SK-N-SH treated with all-trans-retinoic acid at 6 μM for 48 hours (cell line): Measurements from ENCODE around the gene CFL1.

ENCODE experiments used
- ATAC-seq: fragments of 200-7000 bp; cut with Tn5 transposase; 3 replicates; pipeline ENCODE4 v1.9.1; 2020; ENCODE audit warnings: mild to moderate bottlenecking, moderate library complexity
- ARNTL ChIP-seq: fragments of 450-650 bp; formaldehyde crosslinking; IDR thresholded peaks from 2 replicates; pipeline ENCODE4 v1.5.0; 2020; ENCODE audit warnings: low read depth, mild to moderate bottlenecking, moderate library complexity, borderline replicate concordance
- BACH2 ChIP-seq: fragments of 250-450 bp; sonication (Bioruptor Pico); IDR thresholded peaks from 2 replicates; pipeline ENCODE4 v1.9.0; 2021; ENCODE audit warnings: mild to moderate bottlenecking, borderline replicate concordance
- CREB5 ChIP-seq: fragments of 250-450 bp; sonication (Bioruptor Pico); IDR thresholded peaks from 2 replicates; pipeline ENCODE4 v1.5.1; 2020; ENCODE audit warnings: low read depth, mild to moderate bottlenecking, moderate library complexity
- CSDC2 ChIP-seq: fragments of 250-450 bp; sonication (Bioruptor Pico); IDR thresholded peaks from 2 replicates; pipeline ENCODE4 v1.5.0; 2020; ENCODE audit warnings: mild to moderate bottlenecking, moderate library complexity
- ESRRG ChIP-seq: fragments of 250-450 bp; sonication (Bioruptor Pico); IDR thresholded peaks from 2 replicates; pipeline ENCODE4 v1.6.1; 2021; ENCODE audit warnings: mild to moderate bottlenecking
- ISL1 ChIP-seq: fragments of 250-450 bp; sonication (Bioruptor Pico); IDR thresholded peaks from 2 replicates; pipeline ENCODE4 v2.1.2; 2022; ENCODE audit warnings: mild to moderate bottlenecking, moderate library complexity
- OSR1 ChIP-seq: fragments of 250-450 bp; sonication (Bioruptor Pico); IDR thresholded peaks from 2 replicates; pipeline ENCODE4 v1.8.0; 2022; ENCODE audit warnings: moderate library complexity, mild to moderate bottlenecking, inconsistent platforms
- PATZ1 ChIP-seq: fragments of 250-450 bp; sonication (Bioruptor Pico); IDR thresholded peaks from 2 replicates; pipeline ENCODE4 v1.8.0; 2020; ENCODE audit warnings: mild to moderate bottlenecking, moderate library complexity, borderline replicate concordance
- PPARA ChIP-seq: fragments of 250-450 bp; sonication (Bioruptor Pico); IDR thresholded peaks from 2 replicates; pipeline ENCODE4 v1.5.0; 2020; ENCODE audit warnings: mild to moderate bottlenecking, borderline replicate concordance
- RARB ChIP-seq: fragments of 250-450 bp; sonication (Bioruptor Pico); IDR thresholded peaks from 2 replicates; pipeline ENCODE4 v1.8.0; 2021; ENCODE audit warnings: mild to moderate bottlenecking, moderate library complexity
- SNAI2 ChIP-seq: fragments of 250-450 bp; sonication (Bioruptor Pico); IDR thresholded peaks from 2 replicates; pipeline ENCODE4 v1.5.0; 2020; ENCODE audit warnings: mild to moderate bottlenecking, moderate library complexity
- TCF4 ChIP-seq: fragments of 250-450 bp; sonication (Bioruptor Pico); IDR thresholded peaks from 2 replicates; pipeline ENCODE4 v1.8.0; 2021; ENCODE audit warnings: mild to moderate bottlenecking, moderate library complexity, borderline replicate concordance
- TOX ChIP-seq: fragments of 250-450 bp; sonication (Bioruptor Pico); IDR thresholded peaks from 2 replicates; pipeline ENCODE4 v1.8.0; 2021; ENCODE audit warnings: mild to moderate bottlenecking, moderate library complexity, borderline replicate concordance
- TSHZ2 ChIP-seq: fragments of 250-450 bp; sonication (Bioruptor Pico); IDR thresholded peaks from 2 replicates; pipeline ENCODE4 v1.5.0; 2020; ENCODE audit warnings: mild to moderate bottlenecking, moderate library complexity
- ZC3H10 ChIP-seq: fragments of 250-450 bp; sonication (Bioruptor Pico); IDR thresholded peaks from 2 replicates; pipeline ENCODE4 v1.5.1; 2021; ENCODE audit warnings: mild to moderate bottlenecking, moderate library complexity
- ZFP3 ChIP-seq: fragments of 250-450 bp; sonication (Bioruptor Pico); IDR thresholded peaks from 2 replicates; pipeline ENCODE4 v1.5.0; 2020; ENCODE audit warnings: mild to moderate bottlenecking, moderate library complexity
- ZFP30 ChIP-seq: fragments of 450-650 bp; formaldehyde crosslinking; IDR thresholded peaks from 2 replicates; pipeline ENCODE4 v1.5.0; 2022; ENCODE audit warnings: mild to moderate bottlenecking, moderate library complexity
- ZNF565 ChIP-seq: fragments of 450-650 bp; formaldehyde crosslinking; conservative IDR thresholded peaks from 2 replicates; pipeline ENCODE4 v1.5.0; 2020; ENCODE audit warnings: low read depth, mild to moderate bottlenecking, moderate library complexity
- ZNF70 ChIP-seq: fragments of 450-650 bp; formaldehyde crosslinking; IDR thresholded peaks from 2 replicates; pipeline ENCODE4 v1.5.0; 2020; ENCODE audit warnings: mild to moderate bottlenecking, moderate library complexity
- ZNF8 ChIP-seq: fragments of 450-650 bp; formaldehyde crosslinking; IDR thresholded peaks from 2 replicates; pipeline ENCODE4 v1.5.0; 2020; ENCODE audit warnings: mild to moderate bottlenecking, moderate library complexity
- TF ChIP-seq, protein P1 (sequence below): fragments of 250-450 bp; sonication (Bioruptor Pico); IDR thresholded peaks from 2 replicates; pipeline ENCODE4 v1.5.1; 2021; ENCODE audit warnings: mild to moderate bottlenecking, moderate library complexity
- TF ChIP-seq, protein P2 (sequence below): fragments of 250-450 bp; sonication (Bioruptor Pico); IDR thresholded peaks from 2 replicates; pipeline ENCODE4 v1.8.0; 2021; ENCODE audit warnings: low read depth, mild to moderate bottlenecking, moderate library complexity, borderline replicate concordance

The CFL1 gene

GRCh38 chr11:65865550-65866172, 7.7 kb upstream of the CFL1 start:
- no peak for ATAC-seq
- no peak for TF ChIP-seq CREB5 (CRISPR knock-in tag)
- no peak for TF ChIP-seq RARB (CRISPR knock-in tag)
- no peak for TF ChIP-seq SNAI2 (CRISPR knock-in tag)
- no peak for TF ChIP-seq TSHZ2 (CRISPR knock-in tag)
- TF ChIP-seq ZFP30 (CRISPR knock-in tag), result no peak
- no peak for TF ChIP-seq PATZ1
- TF ChIP-seq, protein P1, sequence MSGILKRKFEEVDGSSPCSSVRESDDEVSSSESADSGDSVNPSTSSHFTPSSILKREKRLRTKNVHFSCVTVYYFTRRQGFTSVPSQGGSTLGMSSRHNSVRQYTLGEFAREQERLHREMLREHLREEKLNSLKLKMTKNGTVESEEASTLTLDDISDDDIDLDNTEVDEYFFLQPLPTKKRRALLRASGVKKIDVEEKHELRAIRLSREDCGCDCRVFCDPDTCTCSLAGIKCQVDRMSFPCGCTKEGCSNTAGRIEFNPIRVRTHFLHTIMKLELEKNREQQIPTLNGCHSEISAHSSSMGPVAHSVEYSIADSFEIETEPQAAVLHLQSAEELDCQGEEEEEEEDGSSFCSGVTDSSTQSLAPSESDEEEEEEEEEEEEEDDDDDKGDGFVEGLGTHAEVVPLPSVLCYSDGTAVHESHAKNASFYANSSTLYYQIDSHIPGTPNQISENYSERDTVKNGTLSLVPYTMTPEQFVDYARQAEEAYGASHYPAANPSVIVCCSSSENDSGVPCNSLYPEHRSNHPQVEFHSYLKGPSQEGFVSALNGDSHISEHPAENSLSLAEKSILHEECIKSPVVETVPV (CRISPR knock-in tag), result no peak
- no peak for TF ChIP-seq ZFP3
- no peak for TF ChIP-seq ZNF8 (CRISPR knock-in tag)
- no peak for TF ChIP-seq ARNTL (CRISPR knock-in tag)
- no peak for TF ChIP-seq BACH2
- no peak for TF ChIP-seq TOX (CRISPR knock-in tag)
- no peak for TF ChIP-seq ZC3H10 (CRISPR knock-in tag)
- no peak for TF ChIP-seq ZNF70 (CRISPR knock-in tag)
- TF ChIP-seq TCF4 (CRISPR knock-in tag), result no peak
- TF ChIP-seq CSDC2 (CRISPR knock-in tag), result no peak
- TF ChIP-seq, protein P2, sequence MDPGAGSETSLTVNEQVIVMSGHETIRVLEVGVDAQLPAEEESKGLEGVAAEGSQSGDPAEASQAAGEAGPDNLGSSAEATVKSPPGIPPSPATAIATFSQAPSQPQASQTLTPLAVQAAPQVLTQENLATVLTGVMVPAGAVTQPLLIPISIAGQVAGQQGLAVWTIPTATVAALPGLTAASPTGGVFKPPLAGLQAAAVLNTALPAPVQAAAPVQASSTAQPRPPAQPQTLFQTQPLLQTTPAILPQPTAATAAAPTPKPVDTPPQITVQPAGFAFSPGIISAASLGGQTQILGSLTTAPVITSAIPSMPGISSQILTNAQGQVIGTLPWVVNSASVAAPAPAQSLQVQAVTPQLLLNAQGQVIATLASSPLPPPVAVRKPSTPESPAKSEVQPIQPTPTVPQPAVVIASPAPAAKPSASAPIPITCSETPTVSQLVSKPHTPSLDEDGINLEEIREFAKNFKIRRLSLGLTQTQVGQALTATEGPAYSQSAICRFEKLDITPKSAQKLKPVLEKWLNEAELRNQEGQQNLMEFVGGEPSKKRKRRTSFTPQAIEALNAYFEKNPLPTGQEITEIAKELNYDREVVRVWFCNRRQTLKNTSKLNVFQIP (CRISPR knock-in tag), result no peak
- no peak for TF ChIP-seq ISL1 (CRISPR knock-in tag)
- TF ChIP-seq ZNF565, result no peak

GRCh38 chr11:65864706-65865471, 6.9 kb upstream of the CFL1 start:
- no peak for ATAC-seq
- TF ChIP-seq ESRRG (CRISPR knock-in tag), result no peak
- no peak for TF ChIP-seq PATZ1
- no peak for TF ChIP-seq ZFP3
- TF ChIP-seq ZFP30 (CRISPR knock-in tag), result no peak
- TF ChIP-seq CSDC2 (CRISPR knock-in tag), result no peak
- TF ChIP-seq, protein P2 (CRISPR knock-in tag), result no peak
- no peak for TF ChIP-seq OSR1 (CRISPR knock-in tag)
- no peak for TF ChIP-seq TSHZ2 (CRISPR knock-in tag)
- no peak for TF ChIP-seq RARB (CRISPR knock-in tag)
- TF ChIP-seq PPARA (CRISPR knock-in tag), result no peak
- no peak for TF ChIP-seq SNAI2 (CRISPR knock-in tag)
- no peak for TF ChIP-seq ZNF70 (CRISPR knock-in tag)
- no peak for TF ChIP-seq TCF4 (CRISPR knock-in tag)
- TF ChIP-seq ZC3H10 (CRISPR knock-in tag), result no peak
